ENCODE data around the gene CD300LB. TPM values are rescaled to one million over a fixed set of nuclear protein-coding genes. Genes with fewer than 3 reads are reported as not detected.
"Not testable (repeated sequence)": the region's sequence is repeated elsewhere in the genome, so short reads cannot be mapped to it uniquely, and the experiment has no call there.

The CD300LB gene
- under 1 TPM in 2 of 3 donors, not detected in 1; 0.17 to 0.24 TPM for polyA plus RNA-seq (ENCODE audit: insufficient read length in 3 of 3)
- long read RNA-seq, donor 1: 0 reads
- long read RNA-seq, donor 2: 0 reads
- long read RNA-seq, donor 3: 0 reads
- long read RNA-seq, donor 4: 0 reads
- long read RNA-seq, donor 5: 0 reads
- long read RNA-seq, donor 6: 0 reads
- long read RNA-seq, donor 7: 0 reads
- long read RNA-seq, donor 8: 0 reads
- long read RNA-seq, donor 9: 0 reads
- long read RNA-seq, donor 10: 0 reads
- long read RNA-seq, donor 11: 0 reads
- long read RNA-seq, donor 12: 0 reads
- long read RNA-seq, donor 13: 0 reads
- long read RNA-seq, donor 14: 0 reads
- long read RNA-seq, donor 15: 0 reads
- long read RNA-seq, donor 16: 0 reads

- DNase-seq: no peak
Observed at GRCh38 chr17:74531231-74531761, at the start of gene CD300LB. TSS of gene CD300LB (minus strand) at chr17:74531475. CDS start at chr17:74531350, 125 bp downstream.

GRCh38 chr17:74579900-74580299, 48.6 kb upstream of the CD300LB start:
- no peak for DNase-seq

- no peak for DNase-seq
Observed at GRCh38 chr17:74578979-74579378, 47.7 kb upstream of the CD300LB start.

GRCh38 chr17:74574489-74575142, 43.3 kb upstream of the CD300LB start:
- DNase-seq: no peak

GRCh38 chr17:74573635-74574034, 42.4 kb upstream of the CD300LB start:
- not testable (repeated sequence) for DNase-seq

- no peak for DNase-seq
Observed at GRCh38 chr17:74573169-74573568, 41.9 kb upstream of the CD300LB start.

- DNase-seq: no peak
Observed at GRCh38 chr17:74571621-74572270, 40.5 kb upstream of the CD300LB start.

- no peak for DNase-seq
Observed at GRCh38 chr17:74569020-74570003, 38.0 kb upstream of the CD300LB start.

- no peak for DNase-seq
Observed at GRCh38 chr17:74568106-74568873, 37.0 kb upstream of the CD300LB start.

GRCh38 chr17:74567397-74567796, 36.1 kb upstream of the CD300LB start, which contains the start of gene CD300H:
TSS of gene CD300H (minus strand) at chr17:74567509.
- no peak for DNase-seq

GRCh38 chr17:74566132-74566753, 35.0 kb upstream of the CD300LB start:
- no peak for DNase-seq

- no peak for DNase-seq
Observed at GRCh38 chr17:74565126-74565525, 33.9 kb upstream of the CD300LB start.

- no peak for DNase-seq
Observed at GRCh38 chr17:74563358-74563757, 32.1 kb upstream of the CD300LB start.

- DNase-seq: no peak
Observed at GRCh38 chr17:74561586-74561985, 30.3 kb upstream of the CD300LB start.

- DNase-seq: no peak
Observed at GRCh38 chr17:74558882-74559519, 27.7 kb upstream of the CD300LB start.

GRCh38 chr17:74558402-74558801, 27.1 kb upstream of the CD300LB start:
- DNase-seq: not testable (repeated sequence)

- no peak for DNase-seq
Observed at GRCh38 chr17:74555427-74555940, 24.2 kb upstream of the CD300LB start.

- DNase-seq: no peak
Observed at GRCh38 chr17:74554909-74555308, 23.6 kb upstream of the CD300LB start.

GRCh38 chr17:74552037-74552436, 20.8 kb upstream of the CD300LB start:
- no peak for DNase-seq
